Measurements from ENCODE around the gene CAMKK2.
"Not testable (repeated sequence)": the region's sequence is repeated elsewhere in the genome, so short reads cannot be mapped to it uniquely, and the experiment has no call there.

CAMKK2 gene

DNA sequence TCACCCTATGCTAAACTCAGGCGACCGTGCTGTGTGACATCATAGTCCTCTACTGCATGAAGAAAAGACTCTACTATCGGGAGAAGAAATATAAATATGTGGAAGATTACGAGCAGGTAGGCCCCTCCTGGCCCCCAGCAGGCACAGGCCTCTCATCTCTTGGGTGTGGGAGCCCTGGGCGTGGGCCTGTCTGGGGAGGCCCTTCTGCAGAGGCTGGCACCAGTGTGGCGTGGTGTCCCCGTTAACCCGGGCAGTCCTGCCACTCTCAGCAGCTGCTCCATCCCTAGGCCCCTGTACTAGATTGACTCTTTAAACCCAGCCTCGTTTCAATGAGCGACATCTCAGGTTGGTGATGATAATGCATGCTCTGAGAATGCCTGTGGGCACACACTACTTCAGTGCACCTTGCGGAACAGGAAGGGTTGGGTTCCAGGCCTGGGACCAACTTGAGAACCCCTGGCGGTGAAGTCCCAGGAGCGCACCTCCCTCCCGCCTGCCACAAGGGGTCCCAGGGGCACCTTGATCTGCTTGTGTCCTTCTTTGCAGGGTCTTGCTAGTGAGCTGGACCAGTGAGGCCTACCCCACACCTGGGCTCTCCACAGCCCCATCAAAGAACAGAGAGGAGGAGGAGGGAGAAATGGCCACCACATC is 63.4 kb downstream of the CAMKK2 start:
- Histone ChIP-seq H3K9me3 (ENCODE audit: control insufficient read depth, low read length) (no peaks in the 10 kb centered on the region), H2BK120ac (ENCODE audit: low read depth, low read length) (no peak overlapping the region), H3K18ac (ENCODE audit: low read depth in 1 of 2, low read length in 2 of 2) (no peak overlapping the region), H3K23ac (ENCODE audit: low read length in 2 of 2) (no peak overlapping the region), H3K27me3 (ENCODE audit: control insufficient read depth in 1 of 2, insufficient read depth in 1 of 2, low read length in 2 of 2) (no peaks in the 10 kb centered on the region), H3K4me2 (ENCODE audit: low read length, poor library complexity, severe bottlenecking) (no peak overlapping the region), H3K4ac (ENCODE audit: low read depth in 1 of 2, low read length in 2 of 2) (no peak overlapping the region), H2AK5ac (ENCODE audit: low read length, severe bottlenecking) (no peak overlapping the region), H3K27ac (ENCODE audit: low read length, poor library complexity, severe bottlenecking) (no peak overlapping the region), H4K8ac (ENCODE audit: low read length) (no peak overlapping the region), H2BK5ac (ENCODE audit: low read depth, low read length, poor library complexity, severe bottlenecking) (no peak overlapping the region), H3K14ac (ENCODE audit: low read length in 2 of 2) (no peak overlapping the region), H2BK15ac (ENCODE audit: low read depth, poor library complexity, severe bottlenecking) (no peak overlapping the region), H3K4me1 (ENCODE audit: control insufficient read depth, insufficient read depth, low read depth, low read length) (peaks cover 8% of the 10 kb centered on the region), H3K4me3 (ENCODE audit: insufficient read depth in 1 of 2, low read depth in 1 of 2, low read length in 2 of 2) (no peak overlapping the region), H2AFZ (ENCODE audit: low read depth, low read length) (no peak overlapping the region), H3K9ac (ENCODE audit: low read length) (no peak overlapping the region), H3K36me3 (ENCODE audit: control insufficient read depth in 1 of 2, insufficient read depth in 2 of 2, low read depth in 1 of 2, low read length in 2 of 2) (peaks cover 34 to 52% of the 10 kb centered on the region in 2 experiments), H3K79me1 (replicated peaks; ENCODE audit: low read length, poor library complexity, severe bottlenecking) (no peaks in the 10 kb centered on the region), H4K91ac (ENCODE audit: low read length) (no peak overlapping the region), H2BK12ac (ENCODE audit: low read length in 2 of 2) (no peak overlapping the region)
- no peak for DNase-seq
- WGBS: 96% methylated on average over 12 of the region's 14 CpGs

DNA sequence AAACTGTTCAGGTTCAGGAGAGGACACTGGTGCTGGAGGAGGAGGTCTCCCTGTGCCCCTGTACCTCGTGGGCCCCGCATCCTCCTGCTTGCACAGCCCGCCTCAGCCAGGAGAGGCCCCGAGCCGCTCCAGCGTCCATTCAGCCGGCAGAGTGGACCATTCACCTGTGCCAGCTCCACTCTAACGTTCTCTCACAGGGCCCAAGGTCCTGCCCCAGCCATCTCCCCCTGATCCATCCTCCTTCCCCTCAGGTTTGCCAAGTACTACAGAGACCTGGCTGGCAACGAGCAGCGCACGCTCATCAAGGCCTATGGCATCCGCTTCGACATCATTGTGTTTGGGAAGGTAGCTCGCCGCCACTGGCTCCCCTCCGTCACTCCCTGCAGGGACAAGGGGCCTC is 64.3 kb downstream of the CAMKK2 start:
- H3K27me3 ChIP-seq (ENCODE audit: control insufficient read depth in 1 of 2, insufficient read depth in 1 of 2, low read length in 2 of 2): no peaks in the 10 kb centered on the region
- H2AK5ac ChIP-seq (ENCODE audit: low read length, severe bottlenecking): no peak overlapping the region
- no peak overlapping the region for H3K18ac ChIP-seq (ENCODE audit: low read depth in 1 of 2, low read length in 2 of 2)
- H3K14ac ChIP-seq (ENCODE audit: low read length in 2 of 2): no peak overlapping the region
- no peak overlapping the region for H3K4me3 ChIP-seq (ENCODE audit: insufficient read depth in 1 of 2, low read depth in 1 of 2, low read length in 2 of 2)
- no peak overlapping the region for H4K91ac ChIP-seq (ENCODE audit: low read length)
- no peak overlapping the region for H2BK120ac ChIP-seq (ENCODE audit: low read depth, low read length)
- H3K36me3 ChIP-seq (ENCODE audit: control insufficient read depth in 1 of 2, insufficient read depth in 2 of 2, low read depth in 1 of 2, low read length in 2 of 2): peaks cover 34 to 43% of the 10 kb centered on the region in 2 experiments
- no peak overlapping the region for H2BK15ac ChIP-seq (ENCODE audit: low read depth, poor library complexity, severe bottlenecking)
- peak overlapping the region in 1 of 2 experiments; percentile 6 for H3K4ac ChIP-seq (ENCODE audit: low read depth in 1 of 2, low read length in 2 of 2)
- H3K4me1 ChIP-seq (ENCODE audit: control insufficient read depth, insufficient read depth, low read depth, low read length): peaks cover 5% of the 10 kb centered on the region
- no peak overlapping the region for H3K27ac ChIP-seq (ENCODE audit: low read length, poor library complexity, severe bottlenecking)
- no peak overlapping the region for H4K8ac ChIP-seq (ENCODE audit: low read length)
- H3K79me1 ChIP-seq (replicated peaks; ENCODE audit: low read length, poor library complexity, severe bottlenecking): no peaks in the 10 kb centered on the region
- H2BK5ac ChIP-seq (ENCODE audit: low read depth, low read length, poor library complexity, severe bottlenecking): no peak overlapping the region
- H3K9ac ChIP-seq (ENCODE audit: low read length): no peak overlapping the region
- no peaks in the 10 kb centered on the region for H3K9me3 ChIP-seq (ENCODE audit: control insufficient read depth, low read length)
- H3K4me2 ChIP-seq (ENCODE audit: low read length, poor library complexity, severe bottlenecking): no peak overlapping the region
- DNase-seq: no peak
- H2AFZ ChIP-seq (ENCODE audit: low read depth, low read length): no peak overlapping the region
- WGBS: 94% methylated on average over 16 of the region's 16 CpGs
- H2BK12ac ChIP-seq (ENCODE audit: low read length in 2 of 2): no peak overlapping the region
- no peak overlapping the region for H3K23ac ChIP-seq (ENCODE audit: low read length in 2 of 2)

DNA sequence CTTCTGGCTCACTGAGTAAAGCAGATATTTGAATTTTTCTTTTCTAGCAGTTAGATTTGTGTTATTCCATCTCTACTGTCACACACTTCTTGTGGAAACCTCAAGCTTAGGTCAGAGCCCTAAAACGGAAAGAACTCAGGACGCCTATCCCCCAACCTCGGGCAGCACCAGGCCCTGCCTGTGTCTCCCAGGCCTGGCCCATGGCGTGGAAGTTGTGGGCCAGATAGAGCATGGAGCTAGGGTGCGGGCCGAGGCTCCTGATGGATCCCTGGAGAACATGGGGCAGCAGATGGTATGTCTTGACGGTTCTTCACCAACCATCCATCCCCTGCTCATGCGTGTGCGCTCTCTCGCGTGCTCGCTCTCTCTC is 66.0 kb downstream of the CAMKK2 start:
- Histone ChIP-seq H3K4me2 (ENCODE audit: low read length, poor library complexity, severe bottlenecking) (no peak overlapping the region), H3K9me3 (ENCODE audit: control insufficient read depth, low read length) (no peaks in the 10 kb centered on the region), H4K91ac (ENCODE audit: low read length) (no peak overlapping the region), H3K79me1 (replicated peaks; ENCODE audit: low read length, poor library complexity, severe bottlenecking) (no peaks in the 10 kb centered on the region), H3K27me3 (ENCODE audit: control insufficient read depth in 1 of 2, insufficient read depth in 1 of 2, low read length in 2 of 2) (no peaks in the 10 kb centered on the region), H2BK12ac (ENCODE audit: low read length in 2 of 2) (no peak overlapping the region), H3K4me1 (ENCODE audit: control insufficient read depth, insufficient read depth, low read depth, low read length) (peaks cover 5% of the 10 kb centered on the region), H2BK15ac (ENCODE audit: low read depth, poor library complexity, severe bottlenecking) (no peak overlapping the region), H3K14ac (ENCODE audit: low read length in 2 of 2) (no peak overlapping the region), H2BK5ac (ENCODE audit: low read depth, low read length, poor library complexity, severe bottlenecking) (no peak overlapping the region), H3K27ac (ENCODE audit: low read length, poor library complexity, severe bottlenecking) (no peak overlapping the region), H3K18ac (ENCODE audit: low read depth in 1 of 2, low read length in 2 of 2) (no peak overlapping the region), H2AFZ (ENCODE audit: low read depth, low read length) (no peak overlapping the region), H3K4me3 (ENCODE audit: insufficient read depth in 1 of 2, low read depth in 1 of 2, low read length in 2 of 2) (no peak overlapping the region), H2AK5ac (ENCODE audit: low read length, severe bottlenecking) (no peak overlapping the region), H3K9ac (ENCODE audit: low read length) (peak overlapping the region; percentile 11), H3K23ac (ENCODE audit: low read length in 2 of 2) (no peak overlapping the region), H2BK120ac (ENCODE audit: low read depth, low read length) (no peak overlapping the region), H4K8ac (ENCODE audit: low read length) (no peak overlapping the region), H3K36me3 (ENCODE audit: control insufficient read depth in 1 of 2, insufficient read depth in 2 of 2, low read depth in 1 of 2, low read length in 2 of 2) (peaks cover 27 to 28% of the 10 kb centered on the region in 2 experiments), H3K4ac (ENCODE audit: low read depth in 1 of 2, low read length in 2 of 2) (no peak overlapping the region)
- DNase-seq: no peak
- 92% methylated on average over 4 of the region's 12 CpGs for WGBS

DNA sequence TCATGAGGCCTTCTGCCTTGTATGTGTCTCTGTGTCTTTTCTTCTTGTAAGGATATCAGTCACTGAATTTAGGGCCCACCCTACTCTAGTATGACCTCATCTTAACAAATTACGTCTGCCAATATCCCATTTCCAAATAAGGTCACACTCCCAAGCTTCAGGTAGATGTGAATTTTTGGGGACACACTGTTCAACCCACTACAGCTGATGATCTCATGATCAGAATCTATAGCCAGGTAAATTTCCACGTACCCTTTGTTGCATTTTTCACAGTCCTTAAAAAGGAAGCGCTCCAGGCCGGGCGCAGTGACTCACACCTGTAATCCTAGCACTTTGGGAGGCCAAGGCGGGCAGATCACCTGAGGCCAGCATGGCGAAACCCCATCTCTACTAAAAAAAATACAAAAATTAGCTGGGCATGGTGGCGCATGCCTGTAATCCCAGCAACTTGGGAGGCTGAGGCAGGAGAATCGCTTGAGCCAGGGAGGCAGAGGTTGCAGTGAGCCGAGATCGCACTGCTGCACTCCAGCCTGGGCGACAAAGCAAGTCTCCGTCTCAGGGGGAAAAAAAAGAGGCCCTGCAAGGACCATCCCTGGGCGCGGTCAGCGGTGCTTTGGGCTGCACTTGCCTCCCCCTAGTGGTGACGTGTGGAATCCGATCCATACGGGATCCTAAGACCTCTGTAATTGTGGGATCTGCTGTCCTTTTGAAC is 66.5 kb downstream of the CAMKK2 start:
- WGBS: 45% methylated on average over 19 of the region's 19 CpGs
- not testable (repeated sequence) for H3K18ac ChIP-seq (ENCODE audit: low read depth in 1 of 2, low read length in 2 of 2); H2BK120ac ChIP-seq (ENCODE audit: low read depth, low read length); H3K27ac ChIP-seq (ENCODE audit: low read length, poor library complexity, severe bottlenecking); H2AK5ac ChIP-seq (ENCODE audit: low read length, severe bottlenecking); H2BK5ac ChIP-seq (ENCODE audit: low read depth, low read length, poor library complexity, severe bottlenecking); H3K4me2 ChIP-seq (ENCODE audit: low read length, poor library complexity, severe bottlenecking); H2AFZ ChIP-seq (ENCODE audit: low read depth, low read length); H4K8ac ChIP-seq (ENCODE audit: low read length); H3K79me1 ChIP-seq (replicated peaks; ENCODE audit: low read length, poor library complexity, severe bottlenecking); H3K23ac ChIP-seq (ENCODE audit: low read length in 2 of 2); H2BK15ac ChIP-seq (ENCODE audit: low read depth, poor library complexity, severe bottlenecking); H3K9me3 ChIP-seq (ENCODE audit: control insufficient read depth, low read length); H3K4me1 ChIP-seq (ENCODE audit: control insufficient read depth, insufficient read depth, low read depth, low read length); H3K27me3 ChIP-seq (ENCODE audit: control insufficient read depth in 1 of 2, insufficient read depth in 1 of 2, low read length in 2 of 2); H3K14ac ChIP-seq (ENCODE audit: low read length in 2 of 2); H4K91ac ChIP-seq (ENCODE audit: low read length); H3K4me3 ChIP-seq (ENCODE audit: insufficient read depth in 1 of 2, low read depth in 1 of 2, low read length in 2 of 2); H2BK12ac ChIP-seq (ENCODE audit: low read length in 2 of 2); H3K4ac ChIP-seq (ENCODE audit: low read depth in 1 of 2, low read length in 2 of 2)
- Histone ChIP-seq H3K9ac (ENCODE audit: low read length) (peak overlapping the region; percentile 22), H3K36me3 (ENCODE audit: control insufficient read depth in 1 of 2, insufficient read depth in 2 of 2, low read depth in 1 of 2, low read length in 2 of 2) (peaks cover 23 to 27% of the 10 kb centered on the region in 2 experiments)
- DNase-seq: peak; percentile 78

Data from mesenchymal stem cell (in vitro differentiated cells and primary cell).